AG04449 (cell line): ENCODE data around the gene UBFD1.

Experiments used
- CTCF ChIA-PET: fragments of 350-600 bp; formaldehyde crosslinking; extraction: SDS; loops from one replicate; lab custom pipeline; 2021; ENCODE audit warnings: antibody characterized with exemption; lab: Yijun Ruan, JAX
- POLR2A ChIA-PET: fragments of 400-600, 350-600 bp; formaldehyde crosslinking; extraction: SDS; loops from one replicate; lab custom pipeline; 2020; ENCODE audit warnings: antibody characterized with exemption, inconsistent platforms; lab: Yijun Ruan, JAX
- DNase-seq: peaks from one replicate; pipeline ENCODE4 v3.0.0-alpha.2; 2010; ENCODE audit warnings: low read depth, low spot score
- H3K4me3 ChIP-seq: 2 replicates; pipeline ENCODE4 v1.5.1; 2011; ENCODE audit warnings: low read depth, mild to moderate bottlenecking, control low read depth, low read length
- CTCF ChIP-seq: IDR thresholded peaks from one replicate; pipeline ENCODE4 v1.5.1; 2011; ENCODE audit warnings: mild to moderate bottlenecking, moderate library complexity, low read length, control low read depth, inconsistent platforms; ENCODE audit not compliant: insufficient read depth; ENCODE audit errors: missing control alignments

The UBFD1 gene

GRCh38 chr16:23615805-23616204 lies 58.3 kb downstream of the UBFD1 start:
- ChIA-PET POLR2A (no interaction called here), CTCF (interaction anchor here (5.4 kb wide), 1 partner anchor 18 kb away, joined by 25 read pairs; the partner anchor contains the start of gene NDUFAB1)
- TF ChIP-seq CTCF, result no peak
- no peak overlapping the region for H3K4me3 ChIP-seq
- DNase-seq, result no peak
